Measurements from ENCODE around the gene DNAAF1.

DNAAF1 gene

GRCh38 chr16:84153660-84154214 lies 8.6 kb downstream of the DNAAF1 start:
- no peak for TF ChIP-seq CTCF (IDR thresholded peaks at IDR 0.05; ENCODE audit: control extremely low read depth, extremely low read depth, low read depth, missing control alignments)
- POLR2A ChIA-PET = no interaction called here
- CTCF ChIA-PET = interaction anchor here (0.9 kb wide), 1 partner anchor 33 kb away, joined by 3 read pairs; the partner anchor contains the start of gene TAF1C
- no peak for DNase-seq (ENCODE audit: extremely low spot score)

- POLR2A ChIA-PET = no interaction called here
- CTCF ChIA-PET = interaction anchor here (0.8 kb wide), 1 partner anchor 12 kb away, joined by 3 read pairs; no protein-coding TSS in a partner anchor
- no peak for DNase-seq (ENCODE audit: extremely low spot score)
- no peak for TF ChIP-seq CTCF (IDR thresholded peaks at IDR 0.05; ENCODE audit: control extremely low read depth, extremely low read depth, low read depth, missing control alignments)
Measured at GRCh38 chr16:84155226-84155625, 10.1 kb downstream of the DNAAF1 start.

- CTCF ChIA-PET = interaction anchor here (0.8 to 1.9 kb wide), 5 partner anchors 10 to 31 kb away, joined by 3 to 7 read pairs (median 3); partner anchors contain the start of genes DNAAF1, HSDL1 and TAF1C
- no peak for TF ChIP-seq CTCF (IDR thresholded peaks at IDR 0.05; ENCODE audit: control extremely low read depth, extremely low read depth, low read depth, missing control alignments)
- POLR2A ChIA-PET = no interaction called here
- no peak for DNase-seq (ENCODE audit: extremely low spot score)
Measured at GRCh38 chr16:84155771-84156170, 10.7 kb downstream of the DNAAF1 start.

- TF ChIP-seq CTCF (IDR thresholded peaks at IDR 0.05; ENCODE audit: control extremely low read depth, extremely low read depth, low read depth, missing control alignments) = no peak
- CTCF ChIA-PET = interaction anchor here (0.8 to 1.9 kb wide), 5 partner anchors 10 to 31 kb away, joined by 3 to 7 read pairs (median 3); partner anchors contain the start of genes DNAAF1, HSDL1 and TAF1C
Measured at GRCh38 chr16:84156342-84156784, 11.3 kb downstream of the DNAAF1 start.

GRCh38 chr16:84159007-84159406 lies 13.9 kb downstream of the DNAAF1 start:
- no peak for TF ChIP-seq CTCF (IDR thresholded peaks at IDR 0.05; ENCODE audit: control extremely low read depth, extremely low read depth, low read depth, missing control alignments)
- CTCF ChIA-PET = interaction anchor here (1.0 kb wide), 1 partner anchor 28 kb away, joined by 4 read pairs; the partner anchor contains the start of gene TAF1C
- DNase-seq (ENCODE audit: extremely low spot score) = no peak
- POLR2A ChIA-PET = no interaction called here

More at GRCh38 chr16:84156342-84156784, 11.3 kb downstream of the DNAAF1 start:
- no peak for DNase-seq (ENCODE audit: extremely low spot score)
- POLR2A ChIA-PET = interaction anchor here (0.6 to 0.7 kb wide), 2 partner anchors 20 to 44 kb away, joined by 3 read pairs; no protein-coding TSS in a partner anchor

- no peak for TF ChIP-seq CTCF (IDR thresholded peaks at IDR 0.05; ENCODE audit: control extremely low read depth, extremely low read depth, low read depth, missing control alignments)
- DNase-seq (ENCODE audit: extremely low spot score) = no peak
- ChIA-PET POLR2A (no interaction called here), CTCF (interaction anchor here (1.0 to 1.7 kb wide), 2 partner anchors 9 to 27 kb away, joined by 3 to 7 read pairs; partner anchors contain the start of gene TAF1C)
Measured at GRCh38 chr16:84159800-84160199, 14.7 kb downstream of the DNAAF1 start.
